SK-N-SH treated with all-trans-retinoic acid at 6 μM for 48 hours (cell line): ENCODE measurements around the gene KLHL1.

Experiments used
- ATAC-seq: fragments of 200-7000 bp; cut with Tn5 transposase; 3 replicates; pipeline ENCODE4 v1.9.1; 2020; ENCODE audit warnings: mild to moderate bottlenecking, moderate library complexity
- ARNTL ChIP-seq: fragments of 450-650 bp; formaldehyde crosslinking; IDR thresholded peaks from 2 replicates; pipeline ENCODE4 v1.5.0; 2020; ENCODE audit warnings: low read depth, mild to moderate bottlenecking, moderate library complexity, borderline replicate concordance
- BACH2 ChIP-seq: fragments of 250-450 bp; sonication (Bioruptor Pico); IDR thresholded peaks from 2 replicates; pipeline ENCODE4 v1.9.0; 2021; ENCODE audit warnings: mild to moderate bottlenecking, borderline replicate concordance
- CREB5 ChIP-seq: fragments of 250-450 bp; sonication (Bioruptor Pico); IDR thresholded peaks from 2 replicates; pipeline ENCODE4 v1.5.1; 2020; ENCODE audit warnings: low read depth, mild to moderate bottlenecking, moderate library complexity
- CSDC2 ChIP-seq: fragments of 250-450 bp; sonication (Bioruptor Pico); IDR thresholded peaks from 2 replicates; pipeline ENCODE4 v1.5.0; 2020; ENCODE audit warnings: mild to moderate bottlenecking, moderate library complexity
- ESRRG ChIP-seq: fragments of 250-450 bp; sonication (Bioruptor Pico); IDR thresholded peaks from 2 replicates; pipeline ENCODE4 v1.6.1; 2021; ENCODE audit warnings: mild to moderate bottlenecking
- GLIS3 ChIP-seq: fragments of 250-450 bp; sonication (Bioruptor Pico); IDR thresholded peaks from 2 replicates; pipeline ENCODE4 v1.5.0; 2020; ENCODE audit warnings: mild to moderate bottlenecking, moderate library complexity
- ISL1 ChIP-seq: fragments of 250-450 bp; sonication (Bioruptor Pico); IDR thresholded peaks from 2 replicates; pipeline ENCODE4 v2.1.2; 2022; ENCODE audit warnings: mild to moderate bottlenecking, moderate library complexity
- OSR1 ChIP-seq: fragments of 250-450 bp; sonication (Bioruptor Pico); IDR thresholded peaks from 2 replicates; pipeline ENCODE4 v1.8.0; 2022; ENCODE audit warnings: moderate library complexity, mild to moderate bottlenecking, inconsistent platforms
- PATZ1 ChIP-seq: fragments of 250-450 bp; sonication (Bioruptor Pico); IDR thresholded peaks from 2 replicates; pipeline ENCODE4 v1.8.0; 2020; ENCODE audit warnings: mild to moderate bottlenecking, moderate library complexity, borderline replicate concordance
- POU6F1 ChIP-seq: fragments of 250-450 bp; sonication (Bioruptor Pico); IDR thresholded peaks from 2 replicates; pipeline ENCODE4 v1.8.0; 2021; ENCODE audit warnings: low read depth, mild to moderate bottlenecking, moderate library complexity, borderline replicate concordance
- PPARA ChIP-seq: fragments of 250-450 bp; sonication (Bioruptor Pico); IDR thresholded peaks from 2 replicates; pipeline ENCODE4 v1.5.0; 2020; ENCODE audit warnings: mild to moderate bottlenecking, borderline replicate concordance
- RARB ChIP-seq: fragments of 250-450 bp; sonication (Bioruptor Pico); IDR thresholded peaks from 2 replicates; pipeline ENCODE4 v1.8.0; 2021; ENCODE audit warnings: mild to moderate bottlenecking, moderate library complexity
- SNAI2 ChIP-seq: fragments of 250-450 bp; sonication (Bioruptor Pico); IDR thresholded peaks from 2 replicates; pipeline ENCODE4 v1.5.0; 2020; ENCODE audit warnings: mild to moderate bottlenecking, moderate library complexity
- TCF4 ChIP-seq: fragments of 250-450 bp; sonication (Bioruptor Pico); IDR thresholded peaks from 2 replicates; pipeline ENCODE4 v1.8.0; 2021; ENCODE audit warnings: mild to moderate bottlenecking, moderate library complexity, borderline replicate concordance
- TOX ChIP-seq: fragments of 250-450 bp; sonication (Bioruptor Pico); IDR thresholded peaks from 2 replicates; pipeline ENCODE4 v1.8.0; 2021; ENCODE audit warnings: mild to moderate bottlenecking, moderate library complexity, borderline replicate concordance
- TSHZ2 ChIP-seq: fragments of 250-450 bp; sonication (Bioruptor Pico); IDR thresholded peaks from 2 replicates; pipeline ENCODE4 v1.5.0; 2020; ENCODE audit warnings: mild to moderate bottlenecking, moderate library complexity
- ZC3H10 ChIP-seq: fragments of 250-450 bp; sonication (Bioruptor Pico); IDR thresholded peaks from 2 replicates; pipeline ENCODE4 v1.5.1; 2021; ENCODE audit warnings: mild to moderate bottlenecking, moderate library complexity
- ZFP3 ChIP-seq: fragments of 250-450 bp; sonication (Bioruptor Pico); IDR thresholded peaks from 2 replicates; pipeline ENCODE4 v1.5.0; 2020; ENCODE audit warnings: mild to moderate bottlenecking, moderate library complexity
- ZFP30 ChIP-seq: fragments of 450-650 bp; formaldehyde crosslinking; IDR thresholded peaks from 2 replicates; pipeline ENCODE4 v1.5.0; 2022; ENCODE audit warnings: mild to moderate bottlenecking, moderate library complexity
- ZNF565 ChIP-seq: fragments of 450-650 bp; formaldehyde crosslinking; conservative IDR thresholded peaks from 2 replicates; pipeline ENCODE4 v1.5.0; 2020; ENCODE audit warnings: low read depth, mild to moderate bottlenecking, moderate library complexity
- ZNF70 ChIP-seq: fragments of 450-650 bp; formaldehyde crosslinking; IDR thresholded peaks from 2 replicates; pipeline ENCODE4 v1.5.0; 2020; ENCODE audit warnings: mild to moderate bottlenecking, moderate library complexity

KLHL1 gene

GRCh38 chr13:70042193-70042592 lies 66.1 kb downstream of the KLHL1 start:
- no peak for ATAC-seq
- TF ChIP-seq TSHZ2 (no peak), ESRRG (no peak), OSR1 (CRISPR knock-in tag) (no peak), ZNF565 (no peak)

- no peak for ATAC-seq
- TF ChIP-seq GLIS3 (CRISPR knock-in tag) (no peak), TSHZ2 (no peak), POU6F1 (CRISPR knock-in tag) (no peak)
Observed at GRCh38 chr13:70034286-70034685, 74.0 kb downstream of the KLHL1 start.

GRCh38 chr13:70027551-70027950 lies 80.7 kb downstream of the KLHL1 start:
- ATAC-seq, result no peak
- TF ChIP-seq CREB5 (CRISPR knock-in tag) (no peak), ZFP3 (CRISPR knock-in tag) (no peak), ZNF565 (no peak), ZFP30 (no peak), SNAI2 (CRISPR knock-in tag) (no peak), BACH2 (no peak), ZNF70 (CRISPR knock-in tag) (no peak), PATZ1 (no peak), RARB (CRISPR knock-in tag) (no peak), ZC3H10 (CRISPR knock-in tag) (no peak), CSDC2 (CRISPR knock-in tag) (no peak), ESRRG (no peak), TCF4 (CRISPR knock-in tag) (no peak), GLIS3 (CRISPR knock-in tag) (no peak), PPARA (CRISPR knock-in tag) (no peak), ARNTL (no peak), TOX (CRISPR knock-in tag) (no peak), ISL1 (CRISPR knock-in tag) (no peak), OSR1 (CRISPR knock-in tag) (no peak)
